ENCODE measurements around the gene EFCAB9. TPM values are rescaled to one million over a fixed set of nuclear protein-coding genes. Genes with fewer than 3 reads are reported as not detected.
"Not testable (repeated sequence)": the region's sequence is repeated elsewhere in the genome, so short reads cannot be mapped to it uniquely, and the experiment has no call there.

EFCAB9 gene
- total RNA-seq, 1 donor from 2014 or later: not detected

DNA sequence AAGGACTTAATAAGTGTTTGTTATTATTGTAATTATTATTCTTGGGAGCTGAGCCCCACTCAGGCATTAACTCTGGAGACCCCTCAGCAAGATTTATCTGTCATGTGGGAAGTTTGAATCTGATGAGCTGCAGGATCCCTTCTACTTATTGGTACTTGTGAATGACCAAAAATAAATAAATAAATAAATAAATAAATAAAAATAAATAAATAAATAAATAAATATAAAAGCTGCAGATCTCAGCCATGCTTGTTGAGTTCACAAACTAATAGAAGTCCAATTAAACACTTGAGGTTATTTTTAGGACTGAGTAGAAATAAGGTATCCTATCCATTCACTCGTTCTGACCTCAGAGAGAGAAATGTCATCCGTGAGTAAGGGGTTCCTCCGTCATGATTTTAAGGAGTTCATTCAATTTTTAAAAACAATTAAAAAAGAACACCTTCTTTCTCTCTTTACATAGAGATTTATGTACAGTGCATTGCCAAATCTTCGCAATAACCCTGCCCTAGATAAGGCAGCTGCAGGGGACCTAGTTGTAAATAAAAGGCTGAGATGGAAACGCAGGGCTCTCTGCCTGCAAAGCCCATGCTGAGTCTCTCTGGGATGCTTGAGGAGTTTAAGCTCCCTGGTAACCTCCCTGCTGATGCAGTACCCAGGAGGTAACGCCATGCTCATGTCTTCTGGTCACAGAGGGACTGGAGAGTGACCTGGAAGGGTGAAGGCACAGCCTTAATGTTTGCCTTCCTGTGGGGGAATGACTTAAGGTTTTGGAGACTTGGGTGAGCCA lies 1.2 kb downstream of the EFCAB9 start:
- TF ChIP-seq, protein P1, sequence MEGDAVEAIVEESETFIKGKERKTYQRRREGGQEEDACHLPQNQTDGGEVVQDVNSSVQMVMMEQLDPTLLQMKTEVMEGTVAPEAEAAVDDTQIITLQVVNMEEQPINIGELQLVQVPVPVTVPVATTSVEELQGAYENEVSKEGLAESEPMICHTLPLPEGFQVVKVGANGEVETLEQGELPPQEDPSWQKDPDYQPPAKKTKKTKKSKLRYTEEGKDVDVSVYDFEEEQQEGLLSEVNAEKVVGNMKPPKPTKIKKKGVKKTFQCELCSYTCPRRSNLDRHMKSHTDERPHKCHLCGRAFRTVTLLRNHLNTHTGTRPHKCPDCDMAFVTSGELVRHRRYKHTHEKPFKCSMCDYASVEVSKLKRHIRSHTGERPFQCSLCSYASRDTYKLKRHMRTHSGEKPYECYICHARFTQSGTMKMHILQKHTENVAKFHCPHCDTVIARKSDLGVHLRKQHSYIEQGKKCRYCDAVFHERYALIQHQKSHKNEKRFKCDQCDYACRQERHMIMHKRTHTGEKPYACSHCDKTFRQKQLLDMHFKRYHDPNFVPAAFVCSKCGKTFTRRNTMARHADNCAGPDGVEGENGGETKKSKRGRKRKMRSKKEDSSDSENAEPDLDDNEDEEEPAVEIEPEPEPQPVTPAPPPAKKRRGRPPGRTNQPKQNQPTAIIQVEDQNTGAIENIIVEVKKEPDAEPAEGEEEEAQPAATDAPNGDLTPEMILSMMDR (IDR thresholded peaks at IDR 0.05; ENCODE audit: insufficient read depth, low read length, severe bottlenecking): no peak
- Histone ChIP-seq H3K36me3 (ENCODE audit: control insufficient read depth, insufficient read depth, low read length) (no peaks in the 10 kb centered on the region), H3K27me3 (ENCODE audit: control insufficient read depth, insufficient read depth, low read length) (no peaks in the 10 kb centered on the region), H3K4me3 (ENCODE audit: low read depth, low read length) (no peak overlapping the region)
- DNase-seq (ENCODE audit: low read depth): no peak
- no peak for FAIRE-seq

DNA sequence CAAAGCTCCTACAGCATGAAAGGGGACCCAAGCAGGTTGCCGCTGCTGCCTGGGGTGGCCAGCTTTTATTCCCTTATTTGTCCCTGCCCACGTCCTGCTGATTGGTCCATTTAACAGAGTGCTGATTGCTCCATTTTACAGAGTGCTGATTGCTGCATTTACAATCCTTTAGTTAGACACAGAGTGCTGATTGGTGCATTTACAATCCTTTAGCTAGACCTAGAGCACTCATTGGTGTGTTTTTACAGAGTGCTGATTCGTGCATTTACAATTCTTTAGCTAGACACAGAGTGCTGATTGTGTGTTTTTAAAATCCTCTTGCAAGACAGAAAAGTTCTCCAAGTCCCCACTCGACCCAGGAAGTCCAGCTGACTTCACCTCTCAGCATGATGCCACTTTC lies 3.8 kb downstream of the EFCAB9 start:
- DNase-seq (ENCODE audit: low read depth); H3K4me3 ChIP-seq (ENCODE audit: low read depth, low read length); H3K27me3 ChIP-seq (ENCODE audit: control insufficient read depth, insufficient read depth, low read length); FAIRE-seq; H3K36me3 ChIP-seq (ENCODE audit: control insufficient read depth, insufficient read depth, low read length): not testable (repeated sequence)

DNA sequence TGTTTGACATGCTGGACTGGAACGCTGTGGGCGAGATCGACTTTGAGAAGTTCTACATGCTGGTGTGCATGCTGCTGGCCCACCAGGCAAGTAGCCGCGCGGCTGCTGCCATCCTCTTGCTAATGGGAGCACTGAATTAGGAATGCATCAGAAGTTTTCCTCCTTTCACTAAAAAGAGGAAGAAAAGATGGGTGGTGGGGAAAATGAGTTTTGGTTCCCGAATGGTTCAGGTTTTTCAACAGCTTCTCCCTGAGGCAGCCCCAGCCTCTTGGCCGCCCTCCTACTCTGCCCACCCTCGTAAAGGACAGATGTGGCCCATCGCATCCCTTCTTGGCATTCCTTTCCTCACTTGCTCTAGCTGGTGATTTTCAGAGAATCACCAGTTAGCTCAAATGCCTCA lies 5.5 kb downstream of the EFCAB9 start:
- Histone ChIP-seq H3K4me3 (ENCODE audit: low read depth, low read length) (no peak overlapping the region), H3K27me3 (ENCODE audit: control insufficient read depth, insufficient read depth, low read length) (no peaks in the 10 kb centered on the region), H3K36me3 (ENCODE audit: control insufficient read depth, insufficient read depth, low read length) (no peaks in the 10 kb centered on the region)
- TF ChIP-seq, protein P1 (IDR thresholded peaks at IDR 0.05; ENCODE audit: insufficient read depth, low read length, severe bottlenecking): no peak
- DNase-seq (ENCODE audit: low read depth): no peak
- FAIRE-seq: no peak

DNA sequence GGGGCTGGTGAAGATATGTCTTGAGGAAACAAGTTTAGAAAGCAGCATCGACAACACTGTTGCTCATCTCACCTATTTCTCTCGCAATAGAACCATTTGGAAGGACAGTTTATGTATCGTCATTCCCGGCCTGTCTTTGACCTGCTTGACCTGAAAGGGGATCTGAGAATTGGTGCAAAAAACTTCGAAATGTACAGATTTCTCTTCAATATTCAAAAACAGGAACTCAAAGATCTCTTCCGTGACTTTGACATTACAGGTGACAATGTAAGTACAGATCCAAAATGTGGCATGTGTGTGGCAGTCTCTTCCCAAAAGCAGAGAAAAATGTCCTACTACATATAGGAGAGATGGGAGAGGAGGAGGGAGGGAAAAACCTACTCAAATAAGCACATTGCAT lies 6.5 kb downstream of the EFCAB9 start:
- H3K36me3 ChIP-seq (ENCODE audit: control insufficient read depth, insufficient read depth, low read length): no peaks in the 10 kb centered on the region
- DNase-seq (ENCODE audit: low read depth) (no peak), FAIRE-seq (no peak)
- no peaks in the 10 kb centered on the region for H3K27me3 ChIP-seq (ENCODE audit: control insufficient read depth, insufficient read depth, low read length)
- TF ChIP-seq, protein P1 (IDR thresholded peaks at IDR 0.05; ENCODE audit: insufficient read depth, low read length, severe bottlenecking): no peak
- no peak overlapping the region for H3K4me3 ChIP-seq (ENCODE audit: low read depth, low read length)

DNA sequence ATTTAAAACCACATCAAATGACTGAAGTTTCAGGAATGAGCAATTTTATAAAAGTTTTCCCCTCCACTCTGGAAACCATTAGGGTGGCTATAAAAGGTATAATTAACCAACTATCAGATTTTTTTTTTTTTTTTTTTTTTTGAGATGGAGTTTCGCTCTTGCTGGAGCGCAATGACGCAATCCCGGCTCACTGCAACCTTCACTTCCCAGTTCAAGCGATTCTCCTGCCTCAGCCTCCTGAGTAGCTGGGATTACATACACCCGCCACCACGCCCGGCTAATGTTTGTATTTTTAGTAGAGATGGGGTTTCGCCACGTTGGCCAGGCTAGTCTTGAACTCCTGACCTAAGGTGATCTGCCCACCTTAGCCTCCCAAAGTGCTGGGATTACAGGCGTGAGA lies 12.0 kb downstream of the EFCAB9 start:
- not testable (repeated sequence) for H3K27me3 ChIP-seq (ENCODE audit: control insufficient read depth, insufficient read depth, low read length); H3K36me3 ChIP-seq (ENCODE audit: control insufficient read depth, insufficient read depth, low read length); FAIRE-seq; DNase-seq (ENCODE audit: low read depth); H3K4me3 ChIP-seq (ENCODE audit: low read depth, low read length)

DNA sequence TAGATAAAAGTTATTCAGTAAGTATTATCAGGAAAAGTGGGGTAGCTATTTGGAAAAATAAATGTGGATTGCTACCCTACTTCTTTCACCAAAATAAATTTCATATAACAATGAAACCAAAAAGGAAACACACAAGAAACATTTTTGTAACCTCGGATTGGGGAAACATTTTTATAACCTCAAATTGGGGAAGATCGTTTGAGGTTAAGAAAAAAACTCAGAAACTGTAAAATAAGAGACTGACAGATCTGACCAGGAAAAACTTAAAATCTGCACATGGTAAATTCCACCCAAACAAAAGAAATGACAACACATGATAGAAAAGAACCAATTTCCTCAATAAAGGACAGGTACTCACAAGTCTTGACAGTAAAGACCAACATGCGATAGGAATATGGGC lies 13.5 kb downstream of the EFCAB9 start:
- H3K4me3 ChIP-seq (ENCODE audit: low read depth, low read length): no peak overlapping the region
- H3K27me3 ChIP-seq (ENCODE audit: control insufficient read depth, insufficient read depth, low read length): no peaks in the 10 kb centered on the region
- no peak for DNase-seq (ENCODE audit: low read depth)
- TF ChIP-seq, protein P1 (IDR thresholded peaks at IDR 0.05; ENCODE audit: insufficient read depth, low read length, severe bottlenecking): no peak
- no peak for FAIRE-seq
- H3K36me3 ChIP-seq (ENCODE audit: control insufficient read depth, insufficient read depth, low read length): peaks cover 1% of the 10 kb centered on the region

DNA sequence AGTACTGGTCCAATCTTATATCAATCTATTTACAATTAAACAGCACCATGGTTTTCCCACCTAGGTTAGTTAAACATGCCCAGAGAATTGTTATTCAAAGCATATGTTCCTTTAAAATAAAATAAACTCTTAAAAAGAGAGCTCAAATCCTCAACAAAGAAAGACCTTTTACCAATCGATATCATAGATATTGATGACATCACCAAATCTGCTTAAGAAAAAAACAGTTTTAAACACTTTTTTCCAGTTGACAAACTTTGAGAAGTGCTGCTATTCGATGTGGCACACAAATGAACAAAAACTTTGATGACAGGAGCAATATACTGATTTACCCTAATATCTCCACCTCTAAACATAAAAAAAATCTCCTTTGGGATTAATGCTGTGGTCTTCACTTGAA lies 15.7 kb downstream of the EFCAB9 start:
- FAIRE-seq (no peak), DNase-seq (ENCODE audit: low read depth) (no peak)
- TF ChIP-seq, protein P1 (IDR thresholded peaks at IDR 0.05; ENCODE audit: insufficient read depth, low read length, severe bottlenecking): no peak
- Histone ChIP-seq H3K27me3 (ENCODE audit: control insufficient read depth, insufficient read depth, low read length) (no peaks in the 10 kb centered on the region), H3K36me3 (ENCODE audit: control insufficient read depth, insufficient read depth, low read length) (peaks cover 1% of the 10 kb centered on the region), H3K4me3 (ENCODE audit: low read depth, low read length) (no peak overlapping the region)

Data from bronchial epithelial cell (primary cell).